ENCODE data around the gene CERS1.

CERS1 gene

GRCh38 chr19:18868380-18869022, 27.5 kb downstream of the CERS1 start:
- no peak for DNase-seq
- H3K56ac ChIP-seq (ENCODE audit: low read length) = no peak overlapping the region
- no peak overlapping the region for H4K8ac ChIP-seq (ENCODE audit: low read depth, low read length)
- H3K27ac ChIP-seq (ENCODE audit: low read depth, low read length) = no peak overlapping the region
- H3K18ac ChIP-seq (ENCODE audit: low read length) = no peak overlapping the region
- no peak overlapping the region for H3K9ac ChIP-seq (ENCODE audit: low read length)
- H3K23ac ChIP-seq (ENCODE audit: low read length) = no peak overlapping the region
- H2AK5ac ChIP-seq (ENCODE audit: low read length) = no peak overlapping the region
- H2BK120ac ChIP-seq (ENCODE audit: low read depth, low read length) = no peak overlapping the region
- H3K4me1 ChIP-seq (ENCODE audit: control insufficient read depth, low read depth, low read length) = peaks cover 3% of the 10 kb centered on the region
- WGBS (ENCODE audit: extremely low coverage, insufficient coverage, low lambda C conversion rate) = no CpG with 5 or more reads among the region's 77 CpGs
- H4K5ac ChIP-seq (ENCODE audit: low read length) = no peak overlapping the region
- peaks cover 4% of the 10 kb centered on the region for H3K36me3 ChIP-seq (ENCODE audit: control insufficient read depth, insufficient read depth, low read length)
- H3K79me1 ChIP-seq (ENCODE audit: low read length) = no peaks in the 10 kb centered on the region
- H3K79me2 ChIP-seq (ENCODE audit: control insufficient read depth, insufficient read depth, low read length) = no peaks in the 10 kb centered on the region
- H3K4ac ChIP-seq (ENCODE audit: low read depth, low read length) = no peak overlapping the region
- H2BK15ac ChIP-seq (replicated peaks; ENCODE audit: low read depth) = no peak overlapping the region
- no peak overlapping the region for H3K4me3 ChIP-seq (ENCODE audit: low read length)
- no peak overlapping the region for H2BK5ac ChIP-seq (ENCODE audit: low read length)
- no peak overlapping the region for H3K4me2 ChIP-seq (ENCODE audit: low read length)
- H3K27me3 ChIP-seq (ENCODE audit: insufficient read depth, low read length, poor library complexity) = no peaks in the 10 kb centered on the region

- Histone ChIP-seq H2BK15ac (replicated peaks; ENCODE audit: low read depth) (no peak overlapping the region), H3K9ac (ENCODE audit: low read length) (no peak overlapping the region), H4K8ac (ENCODE audit: low read depth, low read length) (no peak overlapping the region), H3K79me1 (ENCODE audit: low read length) (no peaks in the 10 kb centered on the region), H4K5ac (ENCODE audit: low read length) (no peak overlapping the region), H3K23ac (ENCODE audit: low read length) (no peak overlapping the region), H3K4me3 (ENCODE audit: low read length) (no peak overlapping the region), H3K4me2 (ENCODE audit: low read length) (no peak overlapping the region), H3K18ac (ENCODE audit: low read length) (no peak overlapping the region), H2AK5ac (ENCODE audit: low read length) (no peak overlapping the region), H2BK5ac (ENCODE audit: low read length) (no peak overlapping the region), H3K27me3 (ENCODE audit: insufficient read depth, low read length, poor library complexity) (no peaks in the 10 kb centered on the region), H3K4ac (ENCODE audit: low read depth, low read length) (no peak overlapping the region), H2BK120ac (ENCODE audit: low read depth, low read length) (no peak overlapping the region), H3K79me2 (ENCODE audit: control insufficient read depth, insufficient read depth, low read length) (no peaks in the 10 kb centered on the region), H3K36me3 (ENCODE audit: control insufficient read depth, insufficient read depth, low read length) (peaks cover 7% of the 10 kb centered on the region), H3K4me1 (ENCODE audit: control insufficient read depth, low read depth, low read length) (peaks cover 3% of the 10 kb centered on the region), H3K56ac (ENCODE audit: low read length) (no peak overlapping the region), H3K27ac (ENCODE audit: low read depth, low read length) (no peak overlapping the region)
- WGBS (ENCODE audit: extremely low coverage, insufficient coverage, low lambda C conversion rate) = no CpG with 5 or more reads among the region's 23 CpGs
- no peak for DNase-seq
Measured at GRCh38 chr19:18867751-18868150, 28.2 kb downstream of the CERS1 start.

GRCh38 chr19:18867199-18867598, 28.8 kb downstream of the CERS1 start:
- no peak overlapping the region for H2AK5ac ChIP-seq (ENCODE audit: low read length)
- no peak overlapping the region for H3K23ac ChIP-seq (ENCODE audit: low read length)
- H3K4me1 ChIP-seq (ENCODE audit: control insufficient read depth, low read depth, low read length) = peaks cover 3% of the 10 kb centered on the region
- H2BK120ac ChIP-seq (ENCODE audit: low read depth, low read length) = no peak overlapping the region
- H4K5ac ChIP-seq (ENCODE audit: low read length) = no peak overlapping the region
- DNase-seq = no peak
- no peak overlapping the region for H3K4me3 ChIP-seq (ENCODE audit: low read length)
- no peak overlapping the region for H4K8ac ChIP-seq (ENCODE audit: low read depth, low read length)
- H3K79me1 ChIP-seq (ENCODE audit: low read length) = no peaks in the 10 kb centered on the region
- no peak overlapping the region for H3K56ac ChIP-seq (ENCODE audit: low read length)
- H2BK5ac ChIP-seq (ENCODE audit: low read length) = no peak overlapping the region
- no peak overlapping the region for H3K4ac ChIP-seq (ENCODE audit: low read depth, low read length)
- no peak overlapping the region for H3K9ac ChIP-seq (ENCODE audit: low read length)
- no peaks in the 10 kb centered on the region for H3K79me2 ChIP-seq (ENCODE audit: control insufficient read depth, insufficient read depth, low read length)
- WGBS (ENCODE audit: extremely low coverage, insufficient coverage, low lambda C conversion rate) = no CpG with 5 or more reads among the region's 23 CpGs
- peaks cover 7% of the 10 kb centered on the region for H3K36me3 ChIP-seq (ENCODE audit: control insufficient read depth, insufficient read depth, low read length)
- no peak overlapping the region for H3K4me2 ChIP-seq (ENCODE audit: low read length)
- no peak overlapping the region for H3K18ac ChIP-seq (ENCODE audit: low read length)
- H3K27me3 ChIP-seq (ENCODE audit: insufficient read depth, low read length, poor library complexity) = no peaks in the 10 kb centered on the region
- no peak overlapping the region for H3K27ac ChIP-seq (ENCODE audit: low read depth, low read length)
- H2BK15ac ChIP-seq (replicated peaks; ENCODE audit: low read depth) = no peak overlapping the region

GRCh38 chr19:18866800-18867123, 29.2 kb downstream of the CERS1 start:
- no CpG with 5 or more reads among the region's 17 CpGs for WGBS (ENCODE audit: extremely low coverage, insufficient coverage, low lambda C conversion rate)
- no peak for DNase-seq
- H3K4me2 ChIP-seq (ENCODE audit: low read length) = no peak overlapping the region
- no peak overlapping the region for H3K18ac ChIP-seq (ENCODE audit: low read length)
- H2BK120ac ChIP-seq (ENCODE audit: low read depth, low read length) = no peak overlapping the region
- H4K5ac ChIP-seq (ENCODE audit: low read length) = no peak overlapping the region
- peaks cover 7% of the 10 kb centered on the region for H3K36me3 ChIP-seq (ENCODE audit: control insufficient read depth, insufficient read depth, low read length)
- H3K23ac ChIP-seq (ENCODE audit: low read length) = no peak overlapping the region
- H2BK5ac ChIP-seq (ENCODE audit: low read length) = no peak overlapping the region
- no peaks in the 10 kb centered on the region for H3K27me3 ChIP-seq (ENCODE audit: insufficient read depth, low read length, poor library complexity)
- no peak overlapping the region for H3K4ac ChIP-seq (ENCODE audit: low read depth, low read length)
- no peak overlapping the region for H3K27ac ChIP-seq (ENCODE audit: low read depth, low read length)
- H3K79me2 ChIP-seq (ENCODE audit: control insufficient read depth, insufficient read depth, low read length) = no peaks in the 10 kb centered on the region
- no peak overlapping the region for H4K8ac ChIP-seq (ENCODE audit: low read depth, low read length)
- no peak overlapping the region for H2BK15ac ChIP-seq (replicated peaks; ENCODE audit: low read depth)
- H3K56ac ChIP-seq (ENCODE audit: low read length) = no peak overlapping the region
- H3K4me3 ChIP-seq (ENCODE audit: low read length) = no peak overlapping the region
- H2AK5ac ChIP-seq (ENCODE audit: low read length) = no peak overlapping the region
- no peak overlapping the region for H3K9ac ChIP-seq (ENCODE audit: low read length)
- H3K4me1 ChIP-seq (ENCODE audit: control insufficient read depth, low read depth, low read length) = peaks cover 3% of the 10 kb centered on the region
- no peaks in the 10 kb centered on the region for H3K79me1 ChIP-seq (ENCODE audit: low read length)

GRCh38 chr19:18865973-18866799, 29.8 kb downstream of the CERS1 start:
- no peak overlapping the region for H2BK15ac ChIP-seq (replicated peaks; ENCODE audit: low read depth)
- H3K79me1 ChIP-seq (ENCODE audit: low read length) = no peaks in the 10 kb centered on the region
- H3K4me2 ChIP-seq (ENCODE audit: low read length) = no peak overlapping the region
- H2BK5ac ChIP-seq (ENCODE audit: low read length) = no peak overlapping the region
- DNase-seq = peak; percentile 71
- no CpG with 5 or more reads among the region's 38 CpGs for WGBS (ENCODE audit: extremely low coverage, insufficient coverage, low lambda C conversion rate)
- no peak overlapping the region for H4K5ac ChIP-seq (ENCODE audit: low read length)
- no peak overlapping the region for H3K56ac ChIP-seq (ENCODE audit: low read length)
- peaks cover 3% of the 10 kb centered on the region for H3K4me1 ChIP-seq (ENCODE audit: control insufficient read depth, low read depth, low read length)
- no peak overlapping the region for H3K4me3 ChIP-seq (ENCODE audit: low read length)
- no peak overlapping the region for H3K23ac ChIP-seq (ENCODE audit: low read length)
- H3K9ac ChIP-seq (ENCODE audit: low read length) = no peak overlapping the region
- no peaks in the 10 kb centered on the region for H3K79me2 ChIP-seq (ENCODE audit: control insufficient read depth, insufficient read depth, low read length)
- no peak overlapping the region for H2BK120ac ChIP-seq (ENCODE audit: low read depth, low read length)
- H3K4ac ChIP-seq (ENCODE audit: low read depth, low read length) = no peak overlapping the region
- H3K27ac ChIP-seq (ENCODE audit: low read depth, low read length) = no peak overlapping the region
- H3K36me3 ChIP-seq (ENCODE audit: control insufficient read depth, insufficient read depth, low read length) = peaks cover 9% of the 10 kb centered on the region
- no peak overlapping the region for H4K8ac ChIP-seq (ENCODE audit: low read depth, low read length)
- H3K27me3 ChIP-seq (ENCODE audit: insufficient read depth, low read length, poor library complexity) = no peaks in the 10 kb centered on the region
- H2AK5ac ChIP-seq (ENCODE audit: low read length) = no peak overlapping the region
- no peak overlapping the region for H3K18ac ChIP-seq (ENCODE audit: low read length)
